ENCODE results near the gene EXOC5.

DNA sequence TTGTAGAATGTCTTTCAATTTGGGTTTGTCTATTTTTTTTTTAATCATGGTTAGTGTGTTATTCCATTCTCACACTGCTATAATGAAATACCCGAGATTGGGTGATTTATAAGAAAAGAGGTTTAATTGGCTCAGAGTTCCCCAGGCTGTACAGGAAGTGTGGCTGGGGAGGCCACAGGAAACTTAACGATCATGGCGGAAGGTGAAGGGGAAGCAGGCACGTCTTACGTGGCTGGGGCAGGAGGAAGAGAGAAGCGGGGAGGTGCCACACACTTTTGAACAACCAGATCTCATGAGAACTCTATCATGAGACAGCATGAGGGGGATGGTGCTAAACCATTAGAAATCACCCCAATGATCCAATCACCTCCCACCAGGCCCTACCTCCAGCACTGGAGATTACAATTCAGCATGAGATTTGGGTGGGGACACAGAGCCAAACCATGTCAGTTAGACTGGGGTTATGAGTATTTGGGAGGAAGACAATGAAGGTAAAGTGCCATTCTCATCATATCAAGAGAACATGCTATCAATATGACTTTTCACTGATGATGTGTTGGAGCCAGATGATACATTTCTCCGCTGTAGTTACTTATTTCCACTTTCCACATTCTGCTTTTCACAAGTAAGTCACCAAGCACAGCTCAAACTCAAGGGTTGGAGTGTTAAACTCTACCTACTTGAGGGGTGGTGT, 45.8 kb upstream of the EXOC5 start:
- TF ChIP-seq, protein P1, sequence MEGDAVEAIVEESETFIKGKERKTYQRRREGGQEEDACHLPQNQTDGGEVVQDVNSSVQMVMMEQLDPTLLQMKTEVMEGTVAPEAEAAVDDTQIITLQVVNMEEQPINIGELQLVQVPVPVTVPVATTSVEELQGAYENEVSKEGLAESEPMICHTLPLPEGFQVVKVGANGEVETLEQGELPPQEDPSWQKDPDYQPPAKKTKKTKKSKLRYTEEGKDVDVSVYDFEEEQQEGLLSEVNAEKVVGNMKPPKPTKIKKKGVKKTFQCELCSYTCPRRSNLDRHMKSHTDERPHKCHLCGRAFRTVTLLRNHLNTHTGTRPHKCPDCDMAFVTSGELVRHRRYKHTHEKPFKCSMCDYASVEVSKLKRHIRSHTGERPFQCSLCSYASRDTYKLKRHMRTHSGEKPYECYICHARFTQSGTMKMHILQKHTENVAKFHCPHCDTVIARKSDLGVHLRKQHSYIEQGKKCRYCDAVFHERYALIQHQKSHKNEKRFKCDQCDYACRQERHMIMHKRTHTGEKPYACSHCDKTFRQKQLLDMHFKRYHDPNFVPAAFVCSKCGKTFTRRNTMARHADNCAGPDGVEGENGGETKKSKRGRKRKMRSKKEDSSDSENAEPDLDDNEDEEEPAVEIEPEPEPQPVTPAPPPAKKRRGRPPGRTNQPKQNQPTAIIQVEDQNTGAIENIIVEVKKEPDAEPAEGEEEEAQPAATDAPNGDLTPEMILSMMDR (IDR thresholded peaks at IDR 0.05) = no peak
- TF ChIP-seq POLR2A (IDR thresholded peaks at IDR 0.05) (no peak), POLR2AphosphoS5 (IDR thresholded peaks at IDR 0.05) (no peak), EP300 (IDR thresholded peaks at IDR 0.05) (no peak)

Data from upper lobe of left lung (tissue), 4 donors.